ENCODE data around the gene TAOK2.
A peak's percentile ranks its signal among the peaks of the same experiment; 100 is the strongest.

Gene TAOK2

GRCh38 chr16:29989111-29989858 is 15.6 kb downstream of the TAOK2 start:
- Histone ChIP-seq H3K27ac (peak overlapping the region; percentile 77), H3K36me3 (peaks cover 91% of the 10 kb centered on the region), H3K27me3 (ENCODE audit: insufficient read depth, low read depth, severe bottlenecking) (no peaks in the 10 kb centered on the region), H3K4me3 (ENCODE audit: low read depth, low read length) (no peak overlapping the region), H3K9me3 (ENCODE audit: severe bottlenecking) (no peaks in the 10 kb centered on the region)
- TF ChIP-seq CTCF (IDR thresholded peaks at IDR 0.05; ENCODE audit: low read depth, low read length) = no peak
- DNase-seq = peak; percentile 91

DNA sequence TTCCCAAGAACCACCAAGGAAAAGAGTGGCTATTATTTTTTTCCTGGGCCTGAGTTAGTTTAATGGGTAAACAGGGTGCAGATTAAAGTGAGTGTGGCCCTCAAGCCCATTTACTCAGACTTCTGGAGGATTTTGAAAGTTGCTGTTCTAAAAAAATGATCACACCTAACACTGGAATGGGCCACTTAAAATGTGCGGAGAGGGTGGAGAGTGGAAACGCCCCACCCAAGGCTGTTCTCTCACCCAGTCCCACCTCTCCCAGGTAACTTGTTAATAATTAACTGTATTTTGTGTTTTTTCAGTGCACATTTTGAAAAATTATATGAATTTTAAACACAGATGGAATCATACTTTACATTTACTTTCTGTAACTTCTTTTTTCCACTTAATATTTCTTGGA is 16.4 kb downstream of the TAOK2 start:
- DNase-seq = no peak
- peaks cover 89% of the 10 kb centered on the region for H3K36me3 ChIP-seq
- TF ChIP-seq CTCF (IDR thresholded peaks at IDR 0.05; ENCODE audit: low read depth, low read length) = no peak

DNA sequence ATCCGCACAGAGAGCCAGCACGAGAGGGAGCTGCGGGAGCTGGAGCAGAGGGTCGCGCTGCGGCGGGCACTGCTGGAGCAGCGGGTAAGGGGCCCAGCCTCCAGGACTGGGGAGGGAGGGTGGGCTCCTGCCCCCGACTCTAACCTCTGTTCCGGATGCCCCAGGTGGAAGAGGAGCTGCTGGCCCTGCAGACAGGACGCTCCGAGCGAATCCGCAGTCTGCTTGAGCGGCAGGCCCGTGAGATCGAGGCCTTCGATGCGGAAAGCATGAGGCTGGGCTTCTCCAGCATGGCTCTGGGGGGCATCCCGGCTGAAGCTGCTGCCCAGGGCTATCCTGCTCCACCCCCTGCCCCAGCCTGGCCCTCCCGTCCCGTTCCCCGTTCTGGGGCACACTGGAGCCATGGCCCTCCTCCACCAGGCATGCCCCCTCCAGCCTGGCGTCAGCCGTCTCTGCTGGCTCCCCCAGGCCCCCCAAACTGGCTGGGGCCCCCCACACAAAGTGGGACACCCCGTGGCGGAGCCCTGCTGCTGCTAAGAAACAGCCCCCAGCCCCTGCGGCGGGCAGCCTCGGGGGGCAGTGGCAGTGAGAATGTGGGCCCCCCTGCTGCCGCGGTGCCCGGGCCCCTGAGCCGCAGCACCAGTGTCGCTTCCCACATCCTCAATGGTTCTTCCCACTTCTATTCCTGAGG is 17.4 kb downstream of the TAOK2 start:
- no peak overlapping the region for H3K27ac ChIP-seq
- no peak for DNase-seq
- no peak overlapping the region for H3K4me3 ChIP-seq (ENCODE audit: low read depth, low read length)
- no peaks in the 10 kb centered on the region for H3K27me3 ChIP-seq (ENCODE audit: insufficient read depth, low read depth, severe bottlenecking)
- no peak for TF ChIP-seq CTCF (IDR thresholded peaks at IDR 0.05; ENCODE audit: low read depth, low read length)
- peaks cover 82% of the 10 kb centered on the region for H3K36me3 ChIP-seq
- H3K9me3 ChIP-seq (ENCODE audit: severe bottlenecking) = no peaks in the 10 kb centered on the region

More for the DNA sequence above, 16.4 kb downstream of the TAOK2 start:
- Histone ChIP-seq H3K27ac (peak overlapping the region; percentile 77), H3K27me3 (ENCODE audit: insufficient read depth, low read depth, severe bottlenecking) (no peaks in the 10 kb centered on the region), H3K4me3 (ENCODE audit: low read depth, low read length) (no peak overlapping the region), H3K9me3 (ENCODE audit: severe bottlenecking) (no peaks in the 10 kb centered on the region)

DNA sequence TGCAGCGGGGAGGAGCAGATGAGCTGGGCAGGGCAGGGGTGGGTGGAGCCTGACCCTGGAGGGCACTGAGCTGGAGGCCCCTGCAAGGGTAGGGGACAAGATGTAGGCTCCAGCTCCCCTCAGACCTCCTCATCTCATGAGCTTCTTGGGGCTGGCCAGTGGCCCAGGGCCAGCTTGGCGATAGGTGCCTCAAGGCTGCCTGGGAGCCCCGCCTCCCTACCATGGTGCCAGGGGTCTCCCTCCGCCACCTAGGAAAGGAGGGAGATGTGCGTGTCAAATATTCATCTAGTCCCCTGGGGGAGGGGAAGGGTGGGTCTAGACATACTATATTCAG is 17.9 kb downstream of the TAOK2 start:
- Histone ChIP-seq H3K36me3 (peaks cover 77% of the 10 kb centered on the region), H3K9me3 (ENCODE audit: severe bottlenecking) (no peaks in the 10 kb centered on the region), H3K4me3 (ENCODE audit: low read depth, low read length) (no peak overlapping the region), H3K27me3 (ENCODE audit: insufficient read depth, low read depth, severe bottlenecking) (no peaks in the 10 kb centered on the region), H3K27ac (no peak overlapping the region)
- no peak for DNase-seq
- TF ChIP-seq CTCF (IDR thresholded peaks at IDR 0.05; ENCODE audit: low read depth, low read length) = no peak

- H3K36me3 ChIP-seq = peaks cover 77% of the 10 kb centered on the region
- no peak for DNase-seq
- H3K9me3 ChIP-seq (ENCODE audit: severe bottlenecking) = no peaks in the 10 kb centered on the region
- no peak overlapping the region; the same call in 1 of the 2 replicates for H3K27ac ChIP-seq
- no peak overlapping the region for H3K4me3 ChIP-seq (ENCODE audit: low read depth, low read length)
- TF ChIP-seq CTCF (IDR thresholded peaks at IDR 0.05; ENCODE audit: low read depth, low read length) = no peak
- H3K27me3 ChIP-seq (ENCODE audit: insufficient read depth, low read depth, severe bottlenecking) = no peaks in the 10 kb centered on the region
Observed at GRCh38 chr16:29992344-29992967, 18.8 kb downstream of the TAOK2 start.
